HG03521 (cell line): Measurements from ENCODE around the gene NLRX1.
"Not testable (repeated sequence)": the region's sequence is repeated elsewhere in the genome, so short reads cannot be mapped to it uniquely, and the experiment has no call there.

Source experiments
- ATAC-seq: cut with Tn5 transposase; IDR thresholded peaks from one replicate; pipeline ENCODE4 v1.9.1; 2021; ENCODE audit warnings: mild to moderate bottlenecking, moderate library complexity; ENCODE audit not compliant: unreplicated experiment

NLRX1 gene

GRCh38 chr11:119181677-119182412 lies 13.3 kb downstream of the NLRX1 start:
- ATAC-seq = no peak

GRCh38 chr11:119184399-119184798 lies 15.9 kb downstream of the NLRX1 start:
- ATAC-seq = not testable (repeated sequence)

- no peak for ATAC-seq
Measured at GRCh38 chr11:119185981-119186634, 17.6 kb downstream of the NLRX1 start.

DNA sequence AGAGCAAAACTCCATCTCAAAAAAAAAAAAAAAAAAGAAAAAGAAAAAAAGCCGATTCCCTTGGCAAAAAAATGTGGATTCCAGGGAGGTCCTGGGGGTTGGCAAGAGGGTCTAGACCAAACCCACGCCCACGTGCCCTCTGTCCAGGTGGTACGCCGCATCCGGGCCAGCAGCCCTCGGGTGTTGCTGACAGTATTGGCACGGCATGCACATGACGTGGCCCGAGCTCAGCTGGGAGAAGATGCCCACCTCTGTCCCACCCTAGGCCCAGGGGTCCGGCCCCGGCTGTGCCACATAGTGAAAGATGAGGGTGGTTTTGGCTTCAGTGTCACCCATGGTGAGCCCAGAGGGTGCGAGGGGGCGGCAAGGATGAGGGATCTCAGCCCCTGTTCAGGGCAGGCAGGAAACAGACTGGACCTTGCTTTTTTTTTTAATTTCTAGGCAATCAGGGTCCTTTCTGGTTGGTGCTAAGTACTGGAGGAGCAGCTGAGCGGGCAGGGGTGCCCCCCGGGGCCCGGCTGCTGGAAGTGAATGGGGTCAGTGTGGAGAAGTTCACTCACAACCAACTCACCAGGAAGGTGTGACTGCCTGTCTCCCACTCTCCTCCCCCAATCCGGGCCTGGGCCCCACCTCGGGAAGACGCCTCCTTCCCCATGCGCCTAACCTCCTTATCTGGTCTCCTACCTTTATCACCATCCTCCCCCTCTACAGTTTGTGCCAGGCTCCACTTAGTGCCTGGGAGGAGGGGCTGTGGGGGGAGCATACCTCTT lies 18.8 kb downstream of the NLRX1 start:
- ATAC-seq = no peak

DNA sequence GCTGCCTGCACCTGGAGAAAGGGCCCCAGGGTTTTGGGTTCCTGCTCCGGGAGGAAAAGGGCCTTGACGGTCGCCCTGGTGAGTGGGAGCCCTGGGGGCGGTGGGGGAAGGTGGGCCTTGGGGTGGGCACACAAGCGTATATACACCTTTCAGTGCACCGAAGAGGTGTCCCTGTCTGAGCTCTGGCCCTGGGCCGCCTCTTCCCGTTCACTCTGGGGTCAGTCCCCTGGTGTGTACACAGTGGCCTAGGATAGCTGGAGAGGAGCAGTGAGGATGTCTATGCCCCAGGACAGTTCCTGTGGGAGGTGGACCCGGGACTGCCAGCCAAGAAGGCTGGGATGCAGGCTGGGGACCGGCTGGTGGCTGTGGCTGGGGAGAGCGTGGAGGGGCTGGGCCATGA lies 19.5 kb downstream of the NLRX1 start:
- no peak for ATAC-seq

GRCh38 chr11:119188887-119189286 lies 20.4 kb downstream of the NLRX1 start:
- ATAC-seq = no peak

DNA sequence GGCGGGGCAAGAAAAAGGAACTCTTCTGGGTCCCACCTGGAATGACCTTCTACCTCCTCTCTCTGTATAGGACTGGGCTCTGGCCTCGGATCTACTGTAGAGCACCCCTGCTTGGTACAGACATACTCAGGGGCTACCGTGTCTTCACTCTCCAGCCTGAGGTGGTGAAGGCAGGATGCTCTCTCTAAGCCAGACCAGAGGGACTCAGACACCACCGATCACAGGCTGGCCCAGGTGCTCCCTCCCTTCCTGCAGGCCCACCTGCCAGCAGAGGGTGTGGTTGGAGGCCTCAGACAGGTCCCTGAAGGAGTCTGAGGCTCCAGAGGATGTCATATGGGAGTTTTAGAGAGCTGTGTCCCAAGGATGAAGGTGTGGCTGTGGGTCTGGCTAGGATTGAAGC lies 20.9 kb downstream of the NLRX1 start:
- no peak for ATAC-seq

- no peak for ATAC-seq
Measured at GRCh38 chr11:119190531-119190930, 22.0 kb downstream of the NLRX1 start.

DNA sequence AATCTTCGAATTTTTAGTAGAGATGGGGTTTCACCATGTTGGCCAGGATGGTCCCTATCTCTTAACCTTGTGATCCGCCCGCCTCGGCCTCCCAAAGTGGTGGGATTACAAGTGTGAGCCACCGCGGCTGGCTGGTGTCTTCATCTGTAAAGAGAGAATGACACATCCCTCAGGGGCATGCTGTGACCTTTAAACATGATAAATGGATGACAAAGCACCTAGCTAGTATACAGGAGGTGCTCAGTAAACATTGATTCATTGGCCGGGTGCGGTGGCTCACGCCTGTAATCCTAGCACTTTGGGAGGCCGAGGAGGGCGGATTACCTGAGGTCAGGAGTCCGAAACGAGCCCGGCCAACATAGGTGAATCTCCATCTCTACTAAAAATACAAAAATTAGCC lies 22.7 kb downstream of the NLRX1 start:
- not testable (repeated sequence) for ATAC-seq

DNA sequence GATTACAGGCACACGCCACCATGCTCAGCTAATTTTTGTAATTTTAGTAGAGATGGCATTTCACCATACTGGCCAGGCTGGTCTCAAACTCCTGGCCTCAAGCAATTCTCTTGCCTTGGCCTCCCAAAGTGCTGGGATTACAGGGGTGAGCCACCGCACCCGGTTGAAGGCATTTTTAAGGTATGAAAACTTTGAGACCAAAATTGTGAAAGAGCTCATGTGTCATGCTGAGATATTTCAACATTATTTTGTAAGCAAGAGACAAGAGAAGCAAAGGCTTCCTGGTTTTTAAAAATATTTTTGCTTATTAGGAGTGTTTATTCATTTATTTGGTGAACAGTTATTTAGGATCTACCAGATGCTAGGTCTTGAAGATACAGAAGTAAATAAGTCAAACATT lies 23.6 kb downstream of the NLRX1 start:
- no peak for ATAC-seq

DNA sequence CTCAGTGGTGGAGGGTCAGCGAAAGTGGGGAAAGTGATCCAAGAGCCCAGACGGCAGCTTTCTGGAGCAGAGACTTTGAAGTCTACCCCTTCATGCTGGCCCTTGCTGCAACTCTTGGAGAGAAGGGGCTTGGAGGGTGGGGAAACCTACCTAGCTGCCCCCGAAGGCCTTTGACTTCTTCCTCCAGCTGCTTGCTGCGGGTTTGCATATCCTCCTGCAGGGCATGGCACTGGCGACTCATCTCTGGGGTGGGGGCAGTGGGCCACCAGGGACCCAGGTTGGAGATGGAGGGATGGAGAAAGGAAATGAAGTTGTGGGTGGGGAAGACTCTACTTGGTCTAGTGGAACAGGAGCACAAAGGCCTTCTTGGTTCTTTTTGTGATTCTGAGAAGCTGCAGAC lies 24.5 kb downstream of the NLRX1 start:
- no peak for ATAC-seq

DNA sequence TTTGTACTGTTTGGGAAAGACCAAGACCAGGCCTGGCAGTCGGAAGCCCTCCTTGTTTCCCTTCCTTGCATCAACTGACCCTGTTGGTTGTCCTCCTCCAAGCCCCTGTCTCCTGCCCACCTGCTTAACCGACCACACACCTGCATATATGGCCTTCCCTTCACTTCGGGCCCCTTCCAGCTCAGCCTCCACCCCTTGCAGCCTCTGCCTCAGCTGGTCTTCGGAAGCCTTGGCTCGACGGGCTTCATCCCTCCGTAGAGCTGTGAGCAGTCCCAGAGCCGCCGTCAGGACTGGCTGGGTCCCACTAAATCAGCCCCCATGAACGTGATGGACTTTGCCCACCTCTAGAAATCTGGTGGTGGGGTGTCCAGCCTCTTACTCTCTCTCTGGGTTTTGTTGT lies 25.1 kb downstream of the NLRX1 start:
- ATAC-seq = no peak

DNA sequence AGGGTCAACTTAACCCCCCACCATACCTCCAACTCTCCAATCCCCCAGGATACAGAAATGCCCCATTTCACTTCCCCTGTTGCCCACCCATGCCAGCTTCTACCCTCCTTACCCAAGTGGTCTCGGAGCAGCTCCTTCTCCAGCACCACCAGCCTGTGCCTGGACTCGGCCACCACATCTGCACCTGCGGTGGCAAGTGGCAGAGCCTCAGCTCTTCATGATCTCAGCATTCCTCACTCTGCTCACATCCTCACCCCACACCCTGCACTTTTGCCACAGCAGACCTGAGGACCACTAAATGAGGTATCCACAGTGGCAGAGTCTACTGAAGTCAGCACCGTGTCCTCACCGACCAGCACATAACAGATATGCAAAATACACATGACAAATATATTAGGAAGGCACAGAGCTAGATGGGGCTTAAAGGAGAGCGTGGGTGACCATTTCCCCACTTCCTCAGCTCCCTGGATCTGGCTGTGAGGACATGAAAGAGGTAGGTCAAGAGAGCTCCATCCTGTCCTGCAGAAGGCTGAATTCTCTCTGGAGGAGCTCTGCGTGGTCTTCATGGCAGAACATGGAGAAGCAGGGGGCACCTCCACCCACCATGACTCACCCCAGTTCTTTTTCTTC lies 26.4 kb downstream of the NLRX1 start:
- ATAC-seq = no peak

DNA sequence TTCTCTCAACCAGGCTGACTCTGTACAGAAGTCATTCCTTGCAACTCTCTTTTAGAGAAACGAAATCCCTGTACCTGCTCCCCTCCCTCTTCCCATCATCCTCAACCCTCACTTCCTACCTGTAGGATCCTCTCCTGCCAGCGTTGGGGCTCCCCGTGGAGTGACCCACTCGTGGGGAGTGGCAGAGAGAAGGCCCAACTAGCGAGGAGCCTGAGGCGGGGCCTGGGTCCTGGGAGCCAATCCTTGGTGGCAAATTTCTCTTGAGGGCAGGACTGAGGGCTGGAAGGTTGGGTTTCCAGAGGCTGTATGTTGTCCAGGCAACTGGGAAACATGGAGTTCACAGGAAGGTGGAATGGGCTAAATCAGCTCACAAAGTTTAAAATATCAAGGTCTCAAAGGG lies 27.2 kb downstream of the NLRX1 start:
- ATAC-seq = no peak

- peak; percentile 62 for ATAC-seq
Measured at GRCh38 chr11:119196833-119197483, 28.4 kb downstream of the NLRX1 start.

- ATAC-seq = no peak
Measured at GRCh38 chr11:119198925-119199324, 30.4 kb downstream of the NLRX1 start.

DNA sequence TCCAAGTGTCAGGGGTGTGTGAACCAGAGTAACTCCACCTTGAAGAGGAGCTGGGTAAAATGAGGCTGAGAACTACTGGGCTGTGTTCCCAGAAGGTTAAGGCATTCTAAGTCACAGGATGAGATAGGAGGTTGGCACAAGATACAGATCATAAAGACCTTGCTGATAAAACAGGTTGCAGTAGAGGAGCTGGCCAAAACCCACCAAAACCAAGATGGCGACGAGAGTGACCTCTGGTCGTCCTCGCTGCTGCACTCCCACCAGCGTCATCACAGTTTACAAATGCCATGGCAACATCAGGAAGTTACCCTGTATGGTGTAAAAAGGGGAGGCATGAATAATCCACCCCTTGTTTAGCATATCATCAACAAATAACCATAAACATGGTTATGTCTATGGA lies 32.7 kb downstream of the NLRX1 start:
- ATAC-seq = not testable (repeated sequence)

DNA sequence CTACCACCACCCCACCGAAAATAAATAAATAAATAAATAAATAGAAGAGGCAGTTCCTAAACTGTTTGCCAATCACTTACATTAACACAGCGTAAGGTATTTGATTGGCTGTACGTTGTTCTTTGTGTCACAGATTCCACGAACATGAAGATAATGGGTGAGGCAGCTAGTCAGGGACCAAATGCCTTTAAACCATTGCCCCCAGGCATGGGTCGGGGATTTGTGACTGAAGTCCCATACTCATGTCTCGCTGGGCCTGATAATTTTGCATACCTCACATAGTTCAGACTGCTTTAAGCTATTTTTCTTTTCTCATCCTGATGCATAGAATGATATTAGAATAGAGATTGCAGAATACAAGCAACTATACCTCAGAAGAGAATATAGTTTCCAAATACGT lies 34.0 kb downstream of the NLRX1 start:
- ATAC-seq = no peak

- ATAC-seq = no peak
Measured at GRCh38 chr11:119204066-119204465, 35.5 kb downstream of the NLRX1 start.

- no peak for ATAC-seq
Measured at GRCh38 chr11:119205080-119205479, 36.6 kb downstream of the NLRX1 start.
